A673 (cell line): ENCODE results near the gene PCDHB16. TPM values are rescaled to one million over a fixed set of nuclear protein-coding genes. Genes with fewer than 3 reads are reported as not detected.
"Not testable (repeated sequence)": the region's sequence is repeated elsewhere in the genome, so short reads cannot be mapped to it uniquely, and the experiment has no call there.

Source experiments
- BruUV-seq: library from RNA; stranded (reverse); fragments of 400-500 nt; replicated peaks from 2 replicates; lab custom pipeline; 2021; lab: Mats Ljungman, UMichigan
- CTCF ChIA-PET: fragments of 300-600 bp; sonication (Branson Sonifier 250); formaldehyde crosslinking; loops from one replicate; lab custom pipeline; 2022; ENCODE audit warnings: antibody characterized with exemption; lab: Charles Lee
- POLR2A ChIA-PET: fragments of 300-600 bp; sonication (Branson Sonifier 250); formaldehyde crosslinking; loops from one replicate; lab custom pipeline; 2022; ENCODE audit warnings: antibody characterized with exemption; ENCODE audit not compliant: low non-redundant PET; lab: Charles Lee
- DNase-seq: peaks from one replicate; pipeline ENCODE4 v3.0.0-alpha.2; 2015; ENCODE audit warnings: low spot score
- H3K27ac ChIP-seq: fragments of 200-600 bp; sonication (generic); 2 replicates; pipeline ENCODE4 v1.5.1; 2016; ENCODE audit warnings: mixed run types, low read depth, mild to moderate bottlenecking, mixed read lengths, antibody characterized with exemption, low read length; ENCODE audit not compliant: poor library complexity, severe bottlenecking
- H3K27me3 ChIP-seq: fragments of 200-600 bp; sonication (generic); replicated peaks from 2 replicates; pipeline ENCODE4 v1.6.1; 2017; ENCODE audit warnings: mixed run types, low read depth, mild to moderate bottlenecking, mixed read lengths, antibody characterized with exemption, low read length; ENCODE audit not compliant: insufficient read depth, poor library complexity
- H3K36me3 ChIP-seq: fragments of 200-600 bp; sonication (generic); 2 replicates; pipeline ENCODE4 v1.6.1; 2016; ENCODE audit warnings: mixed run types, mild to moderate bottlenecking, mixed read lengths, antibody characterized with exemption, low read length; ENCODE audit not compliant: insufficient read depth, poor library complexity, severe bottlenecking
- H3K4me1 ChIP-seq: fragments of 200-600 bp; sonication (generic); 2 replicates; pipeline ENCODE4 v1.6.1; 2017; ENCODE audit warnings: mixed run types, mild to moderate bottlenecking, mixed read lengths, antibody characterized with exemption, low read length; ENCODE audit not compliant: insufficient read depth, poor library complexity, severe bottlenecking
- H3K4me3 ChIP-seq: fragments of 200-600 bp; sonication (generic); 2 replicates; pipeline ENCODE4 v1.5.1; 2016; ENCODE audit warnings: low read depth, mixed run types, mild to moderate bottlenecking, mixed read lengths, low read length; ENCODE audit not compliant: poor library complexity, severe bottlenecking
- H3K9me3 ChIP-seq: fragments of 200-600 bp; sonication (generic); 2 replicates; pipeline ENCODE4 v1.6.1; 2016; ENCODE audit warnings: mixed run types, low read depth, mild to moderate bottlenecking, mixed read lengths, antibody characterized with exemption, low read length; ENCODE audit not compliant: poor library complexity, severe bottlenecking
- EZH2 ChIP-seq: fragments of 200-600 bp; sonication (generic); IDR thresholded peaks from 2 replicates; pipeline ENCODE4 v1.6.1; 2017; ENCODE audit warnings: borderline replicate concordance, low read depth, mild to moderate bottlenecking, mixed read lengths, antibody characterized with exemption, low read length; ENCODE audit not compliant: poor library complexity, severe bottlenecking
- intact Hi-C: fragments of 100-400 bp; cut with micrococcal nuclease; formaldehyde crosslinking; loops from one replicate; pipeline ENCODE4 v1.10.0; 2022; ENCODE audit not compliant: unreplicated experiment
- total RNA-seq: library from RNA; stranded (reverse); gene quantifications from 2 replicates; pipeline ENCODE4 v1.2.3, GENCODE V29; 2021
- TF ChIP-seq, protein P1 (sequence below): fragments of 300-800, 200-600 bp; sonication (generic); conservative IDR thresholded peaks from 2 replicates; pipeline ENCODE4 v1.5.1; 2017; ENCODE audit warnings: low read depth, mild to moderate bottlenecking, antibody characterized with exemption, low read length, moderate library complexity, mixed read lengths

Gene PCDHB16
- total RNA-seq, 1 experiment from 2014 or later = 11.3 TPM

- H3K27me3 ChIP-seq = no peaks in the 10 kb centered on the region
- BruUV-seq = no TSS peak
- peaks cover 5% of the 10 kb centered on the region for H3K36me3 ChIP-seq
- H3K27ac ChIP-seq = no peak overlapping the region
- intact Hi-C loops = loop anchor here (5.0 kb wide), 1 partner anchor 88 kb away; the partner anchor contains the start of gene PCDHB2
- no peaks in the 10 kb centered on the region for H3K4me1 ChIP-seq
- H3K9me3 ChIP-seq = no peaks in the 10 kb centered on the region
- H3K4me3 ChIP-seq = no peak overlapping the region
- ChIA-PET CTCF (no interaction called here), POLR2A (no interaction called here)
- DNase-seq = no peak
- TF ChIP-seq EZH2 = no peak
- TF ChIP-seq, protein P1, sequence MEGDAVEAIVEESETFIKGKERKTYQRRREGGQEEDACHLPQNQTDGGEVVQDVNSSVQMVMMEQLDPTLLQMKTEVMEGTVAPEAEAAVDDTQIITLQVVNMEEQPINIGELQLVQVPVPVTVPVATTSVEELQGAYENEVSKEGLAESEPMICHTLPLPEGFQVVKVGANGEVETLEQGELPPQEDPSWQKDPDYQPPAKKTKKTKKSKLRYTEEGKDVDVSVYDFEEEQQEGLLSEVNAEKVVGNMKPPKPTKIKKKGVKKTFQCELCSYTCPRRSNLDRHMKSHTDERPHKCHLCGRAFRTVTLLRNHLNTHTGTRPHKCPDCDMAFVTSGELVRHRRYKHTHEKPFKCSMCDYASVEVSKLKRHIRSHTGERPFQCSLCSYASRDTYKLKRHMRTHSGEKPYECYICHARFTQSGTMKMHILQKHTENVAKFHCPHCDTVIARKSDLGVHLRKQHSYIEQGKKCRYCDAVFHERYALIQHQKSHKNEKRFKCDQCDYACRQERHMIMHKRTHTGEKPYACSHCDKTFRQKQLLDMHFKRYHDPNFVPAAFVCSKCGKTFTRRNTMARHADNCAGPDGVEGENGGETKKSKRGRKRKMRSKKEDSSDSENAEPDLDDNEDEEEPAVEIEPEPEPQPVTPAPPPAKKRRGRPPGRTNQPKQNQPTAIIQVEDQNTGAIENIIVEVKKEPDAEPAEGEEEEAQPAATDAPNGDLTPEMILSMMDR = no peak
These were observed 1.9 kb upstream of the PCDHB16 start for GRCh38 chr5:141180313-141180712.

- H3K27ac ChIP-seq, H3K4me1 ChIP-seq, H3K9me3 ChIP-seq, H3K36me3 ChIP-seq, BruUV-seq, POLR2A ChIA-PET, CTCF ChIA-PET, DNase-seq, H3K4me3 ChIP-seq, H3K27me3 ChIP-seq: not testable (repeated sequence)
- intact Hi-C loops = loop anchor here (5.0 kb wide), 1 partner anchor 92 kb away; the partner anchor contains the start of gene PCDHB2
These were observed 2.1 kb downstream of the PCDHB16 start for GRCh38 chr5:141184117-141184855.

DNA sequence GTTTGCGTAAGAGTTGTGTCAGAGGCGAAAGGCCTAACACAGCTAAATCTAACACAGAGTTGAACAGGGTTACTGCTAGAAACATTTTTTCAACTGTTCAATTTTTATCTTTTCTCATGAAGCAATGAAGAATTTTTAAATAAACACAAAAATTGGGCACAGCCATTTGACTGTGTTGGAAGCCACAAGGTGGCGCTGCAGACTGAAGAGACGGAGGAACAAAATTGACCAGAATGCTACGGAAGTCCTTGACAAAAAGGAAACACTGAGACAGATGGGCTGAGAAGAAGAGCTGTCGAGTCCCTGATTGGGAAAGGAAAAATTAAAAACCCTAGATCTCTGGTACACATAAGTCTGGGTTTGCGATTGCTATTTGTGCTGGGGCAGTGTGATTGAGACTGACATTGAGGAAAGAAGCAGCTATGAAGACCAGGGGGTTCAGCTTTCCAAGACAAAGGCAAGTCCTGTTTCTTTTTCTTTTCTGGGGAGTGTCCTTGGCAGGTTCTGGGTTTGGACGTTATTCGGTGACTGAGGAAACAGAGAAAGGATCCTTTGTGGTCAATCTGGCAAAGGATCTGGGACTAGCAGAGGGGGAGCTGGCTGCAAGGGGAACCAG is 4.8 kb downstream of the PCDHB16 start, which contains the start of gene PCDHB9:
TSS of gene PCDHB9 (plus strand) at position 265 of the 616 bp plus-strand sequence. CDS start at position 423, 158 bp downstream.
- POLR2A ChIA-PET = no interaction called here

DNA sequence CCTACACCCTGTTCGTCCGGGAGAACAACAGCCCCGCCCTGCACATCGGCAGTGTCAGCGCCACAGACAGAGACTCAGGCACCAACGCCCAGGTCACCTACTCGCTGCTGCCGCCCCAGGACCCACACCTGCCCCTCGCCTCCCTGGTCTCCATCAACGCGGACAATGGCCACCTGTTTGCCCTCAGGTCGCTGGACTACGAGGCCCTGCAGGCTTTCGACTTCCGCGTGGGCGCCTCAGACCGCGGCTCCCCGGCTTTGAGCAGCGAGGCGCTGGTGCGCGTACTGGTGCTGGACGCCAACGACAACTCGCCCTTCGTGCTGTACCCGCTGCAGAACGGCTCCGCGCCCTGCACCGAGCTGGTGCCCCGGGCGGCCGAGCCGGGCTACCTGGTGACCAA is 6.5 kb downstream of the PCDHB16 start:
- H3K9me3 ChIP-seq, intact Hi-C loops, H3K27me3 ChIP-seq, H3K27ac ChIP-seq, H3K4me1 ChIP-seq, DNase-seq, POLR2A ChIA-PET, H3K4me3 ChIP-seq, CTCF ChIA-PET, H3K36me3 ChIP-seq, BruUV-seq: not testable (repeated sequence)

More for the DNA sequence above, 4.8 kb downstream of the PCDHB16 start, which contains the start of gene PCDHB9:
- Histone ChIP-seq H3K9me3 (no peaks in the 10 kb centered on the region), H3K36me3 (peaks cover 5% of the 10 kb centered on the region), H3K27ac (peak within 1 kb of the TSS; percentile 34), H3K27me3 (no peaks in the 10 kb centered on the region), H3K4me3 (peak within 1 kb of the TSS; percentile 34), H3K4me1 (no peaks in the 10 kb centered on the region)
- CTCF ChIA-PET = interaction anchor here (0.8 to 1.4 kb wide), 4 partner anchors 13 to 381 kb away, joined by 3 to 6 read pairs (median 5); partner anchors contain the start of genes PCDHB11, PCDHB2 and PCDHB5
- intact Hi-C loops = no loop called here
- DNase-seq = peak; percentile 79
- BruUV-seq = no TSS peak
- TF ChIP-seq EZH2 = no peak
- TF ChIP-seq, protein P1 = peak; percentile 90

DNA sequence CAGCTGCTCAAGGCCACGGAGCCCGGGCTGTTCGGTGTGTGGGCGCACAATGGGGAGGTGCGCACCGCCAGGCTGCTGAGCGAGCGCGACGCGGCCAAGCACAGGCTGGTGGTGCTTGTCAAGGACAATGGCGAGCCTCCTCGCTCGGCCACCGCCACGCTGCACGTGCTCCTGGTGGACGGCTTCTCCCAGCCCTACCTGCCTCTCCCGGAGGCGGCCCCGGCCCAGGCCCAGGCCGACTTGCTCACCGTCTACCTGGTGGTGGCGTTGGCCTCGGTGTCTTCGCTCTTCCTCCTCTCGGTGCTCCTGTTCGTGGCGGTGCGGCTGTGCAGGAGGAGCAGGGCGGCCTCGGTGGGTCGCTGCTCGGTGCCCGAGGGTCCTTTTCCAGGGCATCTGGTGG is 6.9 kb downstream of the PCDHB16 start:
- H3K4me3 ChIP-seq, CTCF ChIA-PET, DNase-seq, H3K27me3 ChIP-seq, H3K27ac ChIP-seq, intact Hi-C loops, BruUV-seq, POLR2A ChIA-PET, H3K36me3 ChIP-seq, H3K4me1 ChIP-seq, H3K9me3 ChIP-seq: not testable (repeated sequence)
